ENCODE data around the gene PADI6.
A peak's percentile ranks its signal among the peaks of the same experiment; 100 is the strongest.

Gene PADI6

DNA sequence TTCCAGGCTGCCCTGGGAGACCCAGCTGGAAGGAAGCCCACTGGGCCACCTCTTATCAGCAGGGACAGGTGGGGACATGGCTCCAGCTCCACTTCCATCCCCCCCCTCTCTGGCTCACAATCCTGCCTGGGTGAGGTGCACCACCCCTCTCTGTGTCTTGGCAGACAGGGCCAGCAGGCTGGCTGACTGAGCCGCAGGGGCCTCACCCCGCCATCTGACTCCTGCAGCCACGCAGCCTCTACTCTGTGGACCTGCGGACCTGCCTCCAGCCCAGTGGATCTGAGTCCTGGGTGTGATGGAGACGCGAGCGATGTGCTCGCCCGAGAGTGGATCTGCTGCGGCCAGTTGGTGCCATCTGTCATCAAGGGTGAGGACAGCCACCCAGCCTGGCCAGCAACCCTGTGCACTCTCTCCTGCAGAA lies 37.4 kb downstream of the PADI6 start:
- Histone ChIP-seq H4K20me1 (ENCODE audit: insufficient read depth, low read length) (peaks cover 39% of the 10 kb centered on the region), H3K9me3 (ENCODE audit: insufficient read depth, low read length) (no peaks in the 10 kb centered on the region), H3K36me3 (replicated peaks; ENCODE audit: low read depth, low read length) (peaks cover 31% of the 10 kb centered on the region), H3K27me3 (ENCODE audit: low read depth, low read length) (no peaks in the 10 kb centered on the region), H3K4me2 (ENCODE audit: low read length) (no peak overlapping the region), H3K79me2 (ENCODE audit: low read length) (peaks cover 9% of the 10 kb centered on the region; the same call in 1 of the 2 replicates), H3K4me3 (ENCODE audit: low read length) (no peak overlapping the region), H3K9ac (ENCODE audit: low read length) (no peak overlapping the region), H2AFZ (ENCODE audit: low read depth, low read length) (no peak overlapping the region), H3K27ac (ENCODE audit: low read length) (no peak overlapping the region), H3K4me1 (ENCODE audit: low read length) (peaks cover 33% of the 10 kb centered on the region)
- TF ChIP-seq EZH2phosphoT487 (IDR thresholded peaks at IDR 0.05; ENCODE audit: low read depth) = no peak
- TF ChIP-seq, protein P1, sequence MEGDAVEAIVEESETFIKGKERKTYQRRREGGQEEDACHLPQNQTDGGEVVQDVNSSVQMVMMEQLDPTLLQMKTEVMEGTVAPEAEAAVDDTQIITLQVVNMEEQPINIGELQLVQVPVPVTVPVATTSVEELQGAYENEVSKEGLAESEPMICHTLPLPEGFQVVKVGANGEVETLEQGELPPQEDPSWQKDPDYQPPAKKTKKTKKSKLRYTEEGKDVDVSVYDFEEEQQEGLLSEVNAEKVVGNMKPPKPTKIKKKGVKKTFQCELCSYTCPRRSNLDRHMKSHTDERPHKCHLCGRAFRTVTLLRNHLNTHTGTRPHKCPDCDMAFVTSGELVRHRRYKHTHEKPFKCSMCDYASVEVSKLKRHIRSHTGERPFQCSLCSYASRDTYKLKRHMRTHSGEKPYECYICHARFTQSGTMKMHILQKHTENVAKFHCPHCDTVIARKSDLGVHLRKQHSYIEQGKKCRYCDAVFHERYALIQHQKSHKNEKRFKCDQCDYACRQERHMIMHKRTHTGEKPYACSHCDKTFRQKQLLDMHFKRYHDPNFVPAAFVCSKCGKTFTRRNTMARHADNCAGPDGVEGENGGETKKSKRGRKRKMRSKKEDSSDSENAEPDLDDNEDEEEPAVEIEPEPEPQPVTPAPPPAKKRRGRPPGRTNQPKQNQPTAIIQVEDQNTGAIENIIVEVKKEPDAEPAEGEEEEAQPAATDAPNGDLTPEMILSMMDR (IDR thresholded peaks at IDR 0.05; ENCODE audit: low read depth, low read length) = no peak

DNA sequence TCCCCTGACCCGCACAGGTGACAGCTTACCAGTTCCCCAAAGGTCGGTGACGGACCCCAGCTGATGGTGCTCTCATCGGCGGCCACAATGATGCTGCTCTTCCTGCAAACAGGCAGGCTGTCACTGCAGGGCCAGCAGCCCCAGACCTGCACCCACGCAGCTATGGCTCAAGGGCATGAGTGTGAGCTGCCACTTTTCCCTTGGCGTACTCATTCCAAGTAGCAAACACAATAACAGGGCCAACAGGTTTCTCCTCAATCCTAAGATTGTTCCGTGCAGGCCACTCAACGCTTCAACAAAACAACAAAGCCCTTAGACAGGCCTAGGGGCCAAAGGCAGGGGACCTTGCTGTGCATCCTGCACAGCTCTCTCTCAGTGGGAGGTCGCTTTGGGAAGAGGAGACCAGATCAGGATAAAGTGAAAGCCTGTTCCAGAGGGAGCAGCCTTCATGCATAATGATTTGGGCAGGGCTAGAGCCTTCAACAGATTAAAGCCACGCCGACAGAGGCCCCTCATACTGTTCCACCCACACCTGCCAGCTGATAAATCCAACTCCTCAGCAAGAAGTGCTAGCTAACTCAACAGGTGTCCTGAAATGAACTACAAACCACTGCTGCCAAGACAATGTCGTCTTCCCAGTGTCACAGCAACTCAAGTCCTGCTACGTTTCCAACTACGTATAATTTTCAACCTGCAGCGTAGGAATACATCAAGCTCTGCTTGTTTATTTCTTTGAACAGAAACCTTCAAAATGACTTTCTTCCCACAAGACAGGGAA lies 40.3 kb downstream of the PADI6 start:
- H3K36me3 ChIP-seq (replicated peaks; ENCODE audit: low read depth, low read length) = peaks cover 51% of the 10 kb centered on the region
- H4K20me1 ChIP-seq (ENCODE audit: insufficient read depth, low read length) = peaks cover 39% of the 10 kb centered on the region

DNA sequence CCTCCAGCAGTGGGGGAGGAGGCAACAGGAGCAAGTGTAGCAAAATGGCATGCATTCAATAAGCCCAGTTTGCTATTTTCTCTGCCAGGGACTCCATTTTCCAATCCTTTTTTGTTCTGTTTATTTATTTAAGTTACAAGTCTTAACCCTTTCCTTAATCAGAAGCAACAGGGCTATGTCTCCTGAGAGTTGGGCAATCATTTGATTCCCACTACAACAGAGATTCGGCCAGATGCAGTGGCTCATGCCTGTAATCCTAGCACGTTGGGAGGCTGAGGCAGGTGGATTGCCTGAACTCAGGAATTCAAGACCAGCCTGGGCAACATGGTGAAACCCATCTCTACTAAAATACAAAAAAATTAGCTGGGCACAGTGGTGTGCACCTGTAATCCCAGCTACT lies 42.0 kb downstream of the PADI6 start:
- Histone ChIP-seq H3K4me2 (ENCODE audit: low read length) (no peak overlapping the region), H3K27ac (ENCODE audit: low read length) (no peak overlapping the region), H3K27me3 (ENCODE audit: low read depth, low read length) (no peaks in the 10 kb centered on the region), H3K4me3 (ENCODE audit: low read length) (no peak overlapping the region), H4K20me1 (ENCODE audit: insufficient read depth, low read length) (peaks cover 45% of the 10 kb centered on the region), H3K36me3 (replicated peaks; ENCODE audit: low read depth, low read length) (peaks cover 56% of the 10 kb centered on the region), H3K4me1 (ENCODE audit: low read length) (peaks cover 33% of the 10 kb centered on the region), H3K9me3 (ENCODE audit: insufficient read depth, low read length) (no peaks in the 10 kb centered on the region), H2AFZ (ENCODE audit: low read depth, low read length) (no peak overlapping the region), H3K9ac (ENCODE audit: low read length) (no peak overlapping the region), H3K79me2 (ENCODE audit: low read length) (peaks cover 16% of the 10 kb centered on the region; the same call in 1 of the 2 replicates)
- no peak for TF ChIP-seq EZH2phosphoT487 (IDR thresholded peaks at IDR 0.05; ENCODE audit: low read depth)
- TF ChIP-seq, protein P1 (IDR thresholded peaks at IDR 0.05; ENCODE audit: low read depth, low read length) = no peak

More for the DNA sequence above, 40.3 kb downstream of the PADI6 start:
- peak overlapping the region; percentile 78 for H3K27ac ChIP-seq (ENCODE audit: low read length)
- H3K9me3 ChIP-seq (ENCODE audit: insufficient read depth, low read length) = no peaks in the 10 kb centered on the region
- no peak overlapping the region for H3K4me3 ChIP-seq (ENCODE audit: low read length)
- no peak overlapping the region for H3K9ac ChIP-seq (ENCODE audit: low read length)
- H3K79me2 ChIP-seq (ENCODE audit: low read length) = peaks cover 14% of the 10 kb centered on the region; the same call in 1 of the 2 replicates
- no peak overlapping the region for H2AFZ ChIP-seq (ENCODE audit: low read depth, low read length)
- TF ChIP-seq EZH2phosphoT487 (IDR thresholded peaks at IDR 0.05; ENCODE audit: low read depth) = no peak
- TF ChIP-seq, protein P1 (IDR thresholded peaks at IDR 0.05; ENCODE audit: low read depth, low read length) = no peak
- no peaks in the 10 kb centered on the region for H3K27me3 ChIP-seq (ENCODE audit: low read depth, low read length)
- peaks cover 33% of the 10 kb centered on the region for H3K4me1 ChIP-seq (ENCODE audit: low read length)
- peak overlapping the region; percentile 32 for H3K4me2 ChIP-seq (ENCODE audit: low read length)

DNA sequence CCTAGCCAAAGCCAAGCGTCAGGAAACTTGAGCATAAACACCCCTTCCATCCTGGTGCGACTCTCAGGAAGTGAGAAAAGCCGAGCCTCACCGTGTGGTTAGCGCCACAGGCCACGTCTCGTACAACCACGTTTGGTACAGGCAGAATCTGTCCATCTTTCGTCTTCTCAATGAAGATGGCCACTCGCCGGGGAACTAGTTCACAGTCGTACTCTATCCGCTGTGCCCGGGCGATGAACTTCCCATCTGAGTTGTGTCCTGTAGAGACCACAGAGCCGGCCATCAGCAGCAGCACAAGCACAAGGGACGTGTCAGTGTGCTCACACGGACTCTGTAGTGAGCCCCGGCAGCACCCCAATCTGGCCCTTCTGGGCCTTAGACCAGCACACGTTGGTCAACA lies 44.4 kb downstream of the PADI6 start:
- TF ChIP-seq EZH2phosphoT487 (IDR thresholded peaks at IDR 0.05; ENCODE audit: low read depth) = no peak
- peaks cover 16% of the 10 kb centered on the region; the same call in 1 of the 2 replicates for H3K79me2 ChIP-seq (ENCODE audit: low read length)
- peaks cover 25% of the 10 kb centered on the region for H3K4me1 ChIP-seq (ENCODE audit: low read length)
- no peaks in the 10 kb centered on the region for H3K27me3 ChIP-seq (ENCODE audit: low read depth, low read length)
- no peak overlapping the region for H3K4me2 ChIP-seq (ENCODE audit: low read length)
- H2AFZ ChIP-seq (ENCODE audit: low read depth, low read length) = no peak overlapping the region
- peaks cover 39% of the 10 kb centered on the region for H4K20me1 ChIP-seq (ENCODE audit: insufficient read depth, low read length)
- no peak overlapping the region for H3K9ac ChIP-seq (ENCODE audit: low read length)
- H3K36me3 ChIP-seq (replicated peaks; ENCODE audit: low read depth, low read length) = peaks cover 51% of the 10 kb centered on the region
- no peaks in the 10 kb centered on the region for H3K9me3 ChIP-seq (ENCODE audit: insufficient read depth, low read length)
- no peak overlapping the region for H3K4me3 ChIP-seq (ENCODE audit: low read length)
- H3K27ac ChIP-seq (ENCODE audit: low read length) = no peak overlapping the region

All from OCI-LY3 (cell line).